ENCODE results near the gene PGF.

Gene PGF

GRCh38 chr14:74921987-74922751, 33.2 kb downstream of the PGF start:
- Histone ChIP-seq H3K4me1 (ENCODE audit: control insufficient read depth, insufficient read depth, low read length) (peaks cover 13% of the 10 kb centered on the region), H3K4me3 (ENCODE audit: low read length) (peak overlapping the region; percentile 82), H3K27me3 (replicated peaks; ENCODE audit: control insufficient read depth, insufficient read depth, low read length) (no peaks in the 10 kb centered on the region), H3K9me3 (ENCODE audit: control insufficient read depth, low read length) (no peaks in the 10 kb centered on the region), H3K9ac (ENCODE audit: low read length) (peak overlapping the region; percentile 70), H3K36me3 (ENCODE audit: control insufficient read depth, insufficient read depth, low read length, severe bottlenecking) (no peaks in the 10 kb centered on the region)
- DNase-seq (ENCODE audit: low read depth): no peak

- no peaks in the 10 kb centered on the region for H3K27me3 ChIP-seq (replicated peaks; ENCODE audit: control insufficient read depth, insufficient read depth, low read length)
- no peak overlapping the region for H3K4me3 ChIP-seq (ENCODE audit: low read length)
- H3K9me3 ChIP-seq (ENCODE audit: control insufficient read depth, low read length): no peaks in the 10 kb centered on the region
- DNase-seq (ENCODE audit: low read depth): no peak
- H3K4me1 ChIP-seq (ENCODE audit: control insufficient read depth, insufficient read depth, low read length): peaks cover 18% of the 10 kb centered on the region
- H3K9ac ChIP-seq (ENCODE audit: low read length): no peak overlapping the region
- H3K36me3 ChIP-seq (ENCODE audit: control insufficient read depth, insufficient read depth, low read length, severe bottlenecking): no peaks in the 10 kb centered on the region
Measured at GRCh38 chr14:74921053-74921620, 34.3 kb downstream of the PGF start.

- DNase-seq (ENCODE audit: low read depth): no peak
Measured at GRCh38 chr14:74920281-74920680, 35.1 kb downstream of the PGF start.

GRCh38 chr14:74919421-74920165, 35.8 kb downstream of the PGF start:
- Histone ChIP-seq H3K9ac (ENCODE audit: low read length) (no peak overlapping the region), H3K4me1 (ENCODE audit: control insufficient read depth, insufficient read depth, low read length) (peaks cover 18% of the 10 kb centered on the region), H3K27me3 (replicated peaks; ENCODE audit: control insufficient read depth, insufficient read depth, low read length) (no peaks in the 10 kb centered on the region), H3K36me3 (ENCODE audit: control insufficient read depth, insufficient read depth, low read length, severe bottlenecking) (no peaks in the 10 kb centered on the region), H3K4me3 (ENCODE audit: low read length) (no peak overlapping the region), H3K9me3 (ENCODE audit: control insufficient read depth, low read length) (no peaks in the 10 kb centered on the region)
- peak; percentile 20 for DNase-seq (ENCODE audit: low read depth)

More at GRCh38 chr14:74920281-74920680, 35.1 kb downstream of the PGF start:
- Histone ChIP-seq H3K4me3 (ENCODE audit: low read length) (no peak overlapping the region), H3K27me3 (replicated peaks; ENCODE audit: control insufficient read depth, insufficient read depth, low read length) (no peaks in the 10 kb centered on the region), H3K36me3 (ENCODE audit: control insufficient read depth, insufficient read depth, low read length, severe bottlenecking) (no peaks in the 10 kb centered on the region), H3K9ac (ENCODE audit: low read length) (no peak overlapping the region), H3K9me3 (ENCODE audit: control insufficient read depth, low read length) (no peaks in the 10 kb centered on the region), H3K4me1 (ENCODE audit: control insufficient read depth, insufficient read depth, low read length) (peaks cover 18% of the 10 kb centered on the region)

- no peaks in the 10 kb centered on the region for H3K27me3 ChIP-seq (replicated peaks; ENCODE audit: control insufficient read depth, insufficient read depth, low read length)
- no peak overlapping the region for H3K9ac ChIP-seq (ENCODE audit: low read length)
- H3K9me3 ChIP-seq (ENCODE audit: control insufficient read depth, low read length): no peaks in the 10 kb centered on the region
- H3K36me3 ChIP-seq (ENCODE audit: control insufficient read depth, insufficient read depth, low read length, severe bottlenecking): no peaks in the 10 kb centered on the region
- H3K4me3 ChIP-seq (ENCODE audit: low read length): no peak overlapping the region
- no peak for DNase-seq (ENCODE audit: low read depth)
- peaks cover 23% of the 10 kb centered on the region for H3K4me1 ChIP-seq (ENCODE audit: control insufficient read depth, insufficient read depth, low read length)
Measured at GRCh38 chr14:74918380-74918779, 37.0 kb downstream of the PGF start.

- H3K36me3 ChIP-seq (ENCODE audit: control insufficient read depth, insufficient read depth, low read length, severe bottlenecking): no peaks in the 10 kb centered on the region
- H3K4me1 ChIP-seq (ENCODE audit: control insufficient read depth, insufficient read depth, low read length): peaks cover 23% of the 10 kb centered on the region
- DNase-seq (ENCODE audit: low read depth): no peak
- H3K27me3 ChIP-seq (replicated peaks; ENCODE audit: control insufficient read depth, insufficient read depth, low read length): no peaks in the 10 kb centered on the region
- no peak overlapping the region for H3K4me3 ChIP-seq (ENCODE audit: low read length)
- H3K9ac ChIP-seq (ENCODE audit: low read length): peak overlapping the region; percentile 3
- no peaks in the 10 kb centered on the region for H3K9me3 ChIP-seq (ENCODE audit: control insufficient read depth, low read length)
Measured at GRCh38 chr14:74917646-74918081, 37.7 kb downstream of the PGF start.

GRCh38 chr14:74917178-74917543, 38.2 kb downstream of the PGF start:
- DNase-seq (ENCODE audit: low read depth): no peak
- H3K4me3 ChIP-seq (ENCODE audit: low read length): no peak overlapping the region
- peaks cover 23% of the 10 kb centered on the region for H3K4me1 ChIP-seq (ENCODE audit: control insufficient read depth, insufficient read depth, low read length)
- no peaks in the 10 kb centered on the region for H3K9me3 ChIP-seq (ENCODE audit: control insufficient read depth, low read length)
- H3K27me3 ChIP-seq (replicated peaks; ENCODE audit: control insufficient read depth, insufficient read depth, low read length): no peaks in the 10 kb centered on the region
- H3K9ac ChIP-seq (ENCODE audit: low read length): peak overlapping the region; percentile 3
- no peaks in the 10 kb centered on the region for H3K36me3 ChIP-seq (ENCODE audit: control insufficient read depth, insufficient read depth, low read length, severe bottlenecking)

GRCh38 chr14:74915826-74916225, 39.6 kb downstream of the PGF start:
- H3K9me3 ChIP-seq (ENCODE audit: control insufficient read depth, low read length): no peaks in the 10 kb centered on the region
- DNase-seq (ENCODE audit: low read depth): no peak
- H3K4me3 ChIP-seq (ENCODE audit: low read length): no peak overlapping the region
- H3K4me1 ChIP-seq (ENCODE audit: control insufficient read depth, insufficient read depth, low read length): peaks cover 23% of the 10 kb centered on the region
- H3K9ac ChIP-seq (ENCODE audit: low read length): no peak overlapping the region
- no peaks in the 10 kb centered on the region for H3K27me3 ChIP-seq (replicated peaks; ENCODE audit: control insufficient read depth, insufficient read depth, low read length)
- H3K36me3 ChIP-seq (ENCODE audit: control insufficient read depth, insufficient read depth, low read length, severe bottlenecking): no peaks in the 10 kb centered on the region

GRCh38 chr14:74915426-74915825, 40.0 kb downstream of the PGF start:
- Histone ChIP-seq H3K4me3 (ENCODE audit: low read length) (no peak overlapping the region), H3K36me3 (ENCODE audit: control insufficient read depth, insufficient read depth, low read length, severe bottlenecking) (no peaks in the 10 kb centered on the region), H3K9ac (ENCODE audit: low read length) (no peak overlapping the region), H3K27me3 (replicated peaks; ENCODE audit: control insufficient read depth, insufficient read depth, low read length) (no peaks in the 10 kb centered on the region), H3K4me1 (ENCODE audit: control insufficient read depth, insufficient read depth, low read length) (peaks cover 23% of the 10 kb centered on the region), H3K9me3 (ENCODE audit: control insufficient read depth, low read length) (no peaks in the 10 kb centered on the region)
- DNase-seq (ENCODE audit: low read depth): no peak

- peaks cover 23% of the 10 kb centered on the region for H3K4me1 ChIP-seq (ENCODE audit: control insufficient read depth, insufficient read depth, low read length)
- no peaks in the 10 kb centered on the region for H3K9me3 ChIP-seq (ENCODE audit: control insufficient read depth, low read length)
- H3K9ac ChIP-seq (ENCODE audit: low read length): peak overlapping the region; percentile 76
- no peak overlapping the region for H3K4me3 ChIP-seq (ENCODE audit: low read length)
- no peaks in the 10 kb centered on the region for H3K27me3 ChIP-seq (replicated peaks; ENCODE audit: control insufficient read depth, insufficient read depth, low read length)
- peak; percentile 94 for DNase-seq (ENCODE audit: low read depth)
- no peaks in the 10 kb centered on the region for H3K36me3 ChIP-seq (ENCODE audit: control insufficient read depth, insufficient read depth, low read length, severe bottlenecking)
Measured at GRCh38 chr14:74913986-74914573, 41.3 kb downstream of the PGF start.

- H3K36me3 ChIP-seq (ENCODE audit: control insufficient read depth, insufficient read depth, low read length, severe bottlenecking): no peaks in the 10 kb centered on the region
- H3K4me3 ChIP-seq (ENCODE audit: low read length): no peak overlapping the region
- no peaks in the 10 kb centered on the region for H3K27me3 ChIP-seq (replicated peaks; ENCODE audit: control insufficient read depth, insufficient read depth, low read length)
- H3K9me3 ChIP-seq (ENCODE audit: control insufficient read depth, low read length): no peaks in the 10 kb centered on the region
- H3K4me1 ChIP-seq (ENCODE audit: control insufficient read depth, insufficient read depth, low read length): peaks cover 23% of the 10 kb centered on the region
- no peak overlapping the region for H3K9ac ChIP-seq (ENCODE audit: low read length)
- DNase-seq (ENCODE audit: low read depth): no peak
Measured at GRCh38 chr14:74913393-74913910, 41.9 kb downstream of the PGF start.
